Measurements from ENCODE around the gene MAP3K12.

Gene MAP3K12

GRCh38 chr12:53507603-53507885, 8.3 kb upstream of the MAP3K12 start:
- DNase-seq (ENCODE audit: low spot score): no peak

- DNase-seq (ENCODE audit: low spot score): no peak
These were observed 7.8 kb upstream of the MAP3K12 start, which contains the start of gene NPFF for GRCh38 chr12:53506881-53507602. Gene NPFF (minus strand): TSS chr12:53507484. CDS start chr12:53507474, 10 bp downstream.

- DNase-seq (ENCODE audit: low spot score): no peak
These were observed 7.2 kb upstream of the MAP3K12 start for GRCh38 chr12:53506450-53506785.

- no peak for DNase-seq (ENCODE audit: low spot score)
These were observed 6.5 kb upstream of the MAP3K12 start for GRCh38 chr12:53505555-53506449.

- DNase-seq (ENCODE audit: low spot score): no peak
These were observed 5.8 kb upstream of the MAP3K12 start for GRCh38 chr12:53505086-53505485.

GRCh38 chr12:53504004-53504920, 5.0 kb upstream of the MAP3K12 start:
- DNase-seq (ENCODE audit: low spot score): no peak

GRCh38 chr12:53502983-53503728, 3.9 kb upstream of the MAP3K12 start:
- no peak for DNase-seq (ENCODE audit: low spot score)

- no peak for DNase-seq (ENCODE audit: low spot score)
These were observed 3.1 kb upstream of the MAP3K12 start for GRCh38 chr12:53502331-53502730.

GRCh38 chr12:53501615-53502181, 2.4 kb upstream of the MAP3K12 start:
- DNase-seq (ENCODE audit: low spot score): no peak

- DNase-seq (ENCODE audit: low spot score): peak; percentile 99
These were observed 1.7 kb upstream of the MAP3K12 start, which contains the start of gene TARBP2 for GRCh38 chr12:53500776-53501614. Gene TARBP2 (plus strand): TSS chr12:53501283. CDS start chr12:53501409, 126 bp downstream.

- DNase-seq (ENCODE audit: low spot score): no peak
These were observed 1.0 kb upstream of the MAP3K12 start for GRCh38 chr12:53500142-53500775.

- no peak for DNase-seq (ENCODE audit: low spot score)
These were observed 1.0 kb downstream of the MAP3K12 start for GRCh38 chr12:53498235-53498630.

GRCh38 chr12:53497461-53497860, 1.8 kb downstream of the MAP3K12 start:
- DNase-seq (ENCODE audit: low spot score): no peak

- no peak for DNase-seq (ENCODE audit: low spot score)
These were observed 2.6 kb downstream of the MAP3K12 start for GRCh38 chr12:53496752-53497032.

- DNase-seq (ENCODE audit: low spot score): no peak
These were observed 3.1 kb downstream of the MAP3K12 start for GRCh38 chr12:53495903-53496751.

- DNase-seq (ENCODE audit: low spot score): peak; percentile 30
These were observed 5.5 kb downstream of the MAP3K12 start for GRCh38 chr12:53493610-53494391.

- peak; percentile 95 for DNase-seq (ENCODE audit: low spot score)
These were observed 6.2 kb downstream of the MAP3K12 start for GRCh38 chr12:53492830-53493609.

Measured in hematopoietic multipotent progenitor cell treated with erythropoietin and hydrocortisone succinate and interleukin-3 and kit ligand, for 17 days (in vitro differentiated cells).